Fibroblast of lung (primary cell): ENCODE results near the gene CLCA1.

Experiments used
- EZH2 ChIP-seq: IDR thresholded peaks from 2 replicates; pipeline ENCODE4 v1.5.1; 2012; ENCODE audit warnings: low read length, control low read depth, mild to moderate bottlenecking; ENCODE audit errors: missing control alignments
- TF ChIP-seq, protein P1 (sequence below), 2 donors: IDR thresholded peaks in 1 of 2; conservative IDR thresholded peaks in 1 of 2; 1 replicate in 1 of 2; 2 replicates in 1 of 2; pipeline ENCODE4 v1.5.1; 2011 to 2012; ENCODE audit warnings: low read length in 2 of 2, control low read depth in 1 of 2, inconsistent platforms in 1 of 2, low read depth in 1 of 2, mild to moderate bottlenecking in 1 of 2

DNA sequence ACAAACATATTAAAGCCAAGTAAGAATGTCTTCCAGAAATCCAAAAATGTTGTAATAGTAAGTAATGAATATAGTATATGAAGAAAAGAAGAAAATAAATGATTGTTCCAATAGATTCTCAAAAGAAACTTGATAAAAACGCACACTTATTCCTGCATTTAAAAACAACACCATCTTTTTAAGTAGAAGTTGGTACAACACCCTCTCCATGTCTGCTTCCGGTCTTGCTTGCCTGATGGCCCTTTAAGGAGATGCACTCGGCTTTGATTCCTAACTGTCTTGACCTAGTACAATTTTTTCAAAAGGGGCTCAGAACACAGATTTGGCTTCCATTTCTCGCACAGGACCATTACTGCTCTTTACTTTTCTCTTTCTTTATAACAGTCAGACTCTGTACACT is 9.0 kb downstream of the CLCA1 start:
- TF ChIP-seq, protein P1, sequence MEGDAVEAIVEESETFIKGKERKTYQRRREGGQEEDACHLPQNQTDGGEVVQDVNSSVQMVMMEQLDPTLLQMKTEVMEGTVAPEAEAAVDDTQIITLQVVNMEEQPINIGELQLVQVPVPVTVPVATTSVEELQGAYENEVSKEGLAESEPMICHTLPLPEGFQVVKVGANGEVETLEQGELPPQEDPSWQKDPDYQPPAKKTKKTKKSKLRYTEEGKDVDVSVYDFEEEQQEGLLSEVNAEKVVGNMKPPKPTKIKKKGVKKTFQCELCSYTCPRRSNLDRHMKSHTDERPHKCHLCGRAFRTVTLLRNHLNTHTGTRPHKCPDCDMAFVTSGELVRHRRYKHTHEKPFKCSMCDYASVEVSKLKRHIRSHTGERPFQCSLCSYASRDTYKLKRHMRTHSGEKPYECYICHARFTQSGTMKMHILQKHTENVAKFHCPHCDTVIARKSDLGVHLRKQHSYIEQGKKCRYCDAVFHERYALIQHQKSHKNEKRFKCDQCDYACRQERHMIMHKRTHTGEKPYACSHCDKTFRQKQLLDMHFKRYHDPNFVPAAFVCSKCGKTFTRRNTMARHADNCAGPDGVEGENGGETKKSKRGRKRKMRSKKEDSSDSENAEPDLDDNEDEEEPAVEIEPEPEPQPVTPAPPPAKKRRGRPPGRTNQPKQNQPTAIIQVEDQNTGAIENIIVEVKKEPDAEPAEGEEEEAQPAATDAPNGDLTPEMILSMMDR (conservative IDR thresholded peaks at IDR 0.05 in 1 of 2, IDR thresholded peaks at IDR 0.05 in 1 of 2; ENCODE audit: low read depth in 1 of 2, low read length in 2 of 2) = no peak
- no peak for TF ChIP-seq EZH2
